SK-N-SH (cell line): Measurements from ENCODE around the gene LMO7.

ENCODE experiments used
- CTCF ChIP-seq: fragments of 200-600 bp; sonication (generic); IDR thresholded peaks from 2 replicates; pipeline ENCODE4 v1.6.1; 2017; ENCODE audit warnings: antibody characterized with exemption, mild to moderate bottlenecking, moderate library complexity
- SIN3A ChIP-seq: IDR thresholded peaks from 2 replicates; pipeline ENCODE4 v1.6.1; 2012; ENCODE audit warnings: low read depth, mild to moderate bottlenecking, low read length, moderate library complexity, borderline replicate concordance

DNA sequence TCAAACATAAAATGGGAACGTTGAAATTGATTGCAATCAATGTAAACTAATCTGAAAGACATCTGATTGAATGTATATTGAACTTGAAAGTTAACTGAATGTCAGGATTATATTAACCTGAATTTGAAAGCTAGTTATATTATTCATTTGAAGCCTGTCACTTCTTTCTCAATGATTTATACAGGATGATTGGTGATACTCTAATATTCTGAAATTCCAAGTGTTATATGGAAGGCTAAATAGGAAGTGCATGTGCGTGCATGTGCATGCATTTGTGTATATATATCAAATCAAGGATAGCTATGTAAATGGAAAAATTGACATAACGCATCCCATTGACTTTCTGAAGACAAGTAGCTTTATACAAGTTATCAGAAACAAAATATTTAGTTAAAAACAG lies 143.3 kb downstream of the LMO7 start:
- TF ChIP-seq CTCF (no peak), SIN3A (no peak)
